Vagina (tissue), 2 donors: ENCODE results near the gene SLC12A4.

ENCODE experiments used
- CTCF ChIP-seq, 3 experiments: fragments of 450-650 bp in 2 of 3; fragments of 200-600 bp in 1 of 3; sonication (generic) in 1 of 3; IDR thresholded peaks; one replicate each; pipeline ENCODE4 v1.5.1; 2017 to 2019; ENCODE audit warnings: antibody characterized with exemption in 3 of 3, mild to moderate bottlenecking in 2 of 3, moderate library complexity in 2 of 3
- POLR2A ChIP-seq, 2 donors: fragments of 450-650 bp; IDR thresholded peaks; one replicate each; pipeline ENCODE4 v1.6.1; 2017; ENCODE audit warnings: antibody characterized with exemption in 2 of 2, mild to moderate bottlenecking in 2 of 2, moderate library complexity in 2 of 2

- TF ChIP-seq CTCF (IDR thresholded peaks at IDR 0.05) (no peak), POLR2A (IDR thresholded peaks at IDR 0.05) (no peak)
These were observed 24.3 kb upstream of the SLC12A4 start for GRCh38 chr16:67992661-67993206.
